ENCODE measurements around the gene CDC42BPB.

CDC42BPB gene

GRCh38 chr14:103057372-103058163, at the start of gene CDC42BPB:
CDC42BPB (minus strand) TSS chr14:103057549; CDS start chr14:103057173, 376 bp downstream.
- DNase-seq: peak; percentile 80

- peak; percentile 16 for DNase-seq
These were observed 48.3 kb upstream of the CDC42BPB start for GRCh38 chr14:103105580-103106150.

- DNase-seq: peak; percentile 79
These were observed 47.5 kb upstream of the CDC42BPB start for GRCh38 chr14:103104654-103105452.

- DNase-seq: no peak
These were observed 47.0 kb upstream of the CDC42BPB start for GRCh38 chr14:103104389-103104653.

- peak; percentile 30 for DNase-seq
These were observed 46.4 kb upstream of the CDC42BPB start for GRCh38 chr14:103103461-103104388.

- no peak for DNase-seq
These were observed 45.4 kb upstream of the CDC42BPB start for GRCh38 chr14:103102689-103103260.

- no peak for DNase-seq
These were observed 44.8 kb upstream of the CDC42BPB start for GRCh38 chr14:103101963-103102688.

GRCh38 chr14:103101257-103101962, 44.1 kb upstream of the CDC42BPB start:
- DNase-seq: no peak

GRCh38 chr14:103100281-103101121, 43.2 kb upstream of the CDC42BPB start:
- no peak for DNase-seq

GRCh38 chr14:103099733-103100280, 42.5 kb upstream of the CDC42BPB start:
- no peak for DNase-seq

GRCh38 chr14:103099081-103099732, 41.9 kb upstream of the CDC42BPB start:
- DNase-seq: no peak

GRCh38 chr14:103097994-103098957, 40.9 kb upstream of the CDC42BPB start:
- DNase-seq: no peak

- no peak for DNase-seq
These were observed 40.1 kb upstream of the CDC42BPB start for GRCh38 chr14:103097244-103097993.

- DNase-seq: no peak
These were observed 39.0 kb upstream of the CDC42BPB start for GRCh38 chr14:103096387-103096786.

GRCh38 chr14:103095210-103095778, 37.9 kb upstream of the CDC42BPB start:
- no peak for DNase-seq

- no peak for DNase-seq
These were observed 37.3 kb upstream of the CDC42BPB start, which contains the start of gene EXOC3L4 for GRCh38 chr14:103094406-103095209. EXOC3L4 (plus strand) TSS chr14:103094725; CDS start chr14:103100220, 5,495 bp downstream.
